Measurements from ENCODE around the gene MCUR1. TPM values are rescaled to one million over a fixed set of nuclear protein-coding genes. Genes with fewer than 3 reads are reported as not detected.
A peak's percentile ranks its signal among the peaks of the same experiment; 100 is the strongest.
"Not testable (repeated sequence)": the region's sequence is repeated elsewhere in the genome, so short reads cannot be mapped to it uniquely, and the experiment has no call there.

Gene MCUR1
- 17.9 and 30.8 TPM in 2 replicates for total RNA-seq (2014; rRNA removed; shearing (Covaris generic); ENCODE audit: low replicate concordance)

GRCh38 chr6:13814176-13814937 is at the start of gene MCUR1:
Gene MCUR1 (minus strand): TSS chr6:13814557. CDS start chr6:13814429, 128 bp downstream.
- Histone ChIP-seq H2AFZ (ENCODE audit: low read length) (peak within 1 kb of the TSS; percentile 88), H3K36me3 (ENCODE audit: insufficient read depth, low read length) (peaks cover 5% of the 10 kb centered on the region; the same call in 1 of the 2 replicates), H4K20me1 (ENCODE audit: insufficient read depth, low read depth, low read length) (no peaks in the 10 kb centered on the region), H3K4me3 (ENCODE audit: low read length) (peak within 1 kb of the TSS; percentile 98), H3K9me2 (replicated peaks; ENCODE audit: insufficient read depth, low read length) (no peaks in the 10 kb centered on the region), H3K9ac (ENCODE audit: low read length) (peak within 1 kb of the TSS; percentile 95), H3K4me1 (ENCODE audit: low read length) (peaks cover 28% of the 10 kb centered on the region), H3K27ac (ENCODE audit: low read length) (peak within 1 kb of the TSS; percentile 80), H3K9me3 (ENCODE audit: low read length) (no peaks in the 10 kb centered on the region), H3K4me2 (ENCODE audit: low read depth, low read length, poor library complexity, severe bottlenecking) (peak within 1 kb of the TSS; percentile 95), H3K27me3 (ENCODE audit: low read length) (0 out of 2 replicates have a peak, but pooled peaks cover 2% of the 10 kb centered on the region), H3K79me2 (ENCODE audit: low read length) (peaks cover 45% of the 10 kb centered on the region)
- DNase-seq: peak; percentile 97

GRCh38 chr6:13863699-13864155 is 49.4 kb upstream of the MCUR1 start:
- Histone ChIP-seq H3K27me3 (ENCODE audit: low read length) (no peaks in the 10 kb centered on the region), H3K9me3 (ENCODE audit: low read length) (no peaks in the 10 kb centered on the region), H3K36me3 (ENCODE audit: insufficient read depth, low read length) (no peaks in the 10 kb centered on the region), H3K27ac (ENCODE audit: low read length) (no peak overlapping the region), H3K4me2 (ENCODE audit: low read depth, low read length, poor library complexity, severe bottlenecking) (no peak overlapping the region), H3K9me2 (replicated peaks; ENCODE audit: insufficient read depth, low read length) (no peaks in the 10 kb centered on the region), H3K4me1 (ENCODE audit: low read length) (no peaks in the 10 kb centered on the region), H3K79me2 (ENCODE audit: low read length) (no peaks in the 10 kb centered on the region), H2AFZ (ENCODE audit: low read length) (no peak overlapping the region), H4K20me1 (ENCODE audit: insufficient read depth, low read depth, low read length) (no peaks in the 10 kb centered on the region), H3K9ac (ENCODE audit: low read length) (no peak overlapping the region), H3K4me3 (ENCODE audit: low read length) (no peak overlapping the region)
- DNase-seq: no peak

- H3K27me3 ChIP-seq (ENCODE audit: low read length); H3K4me2 ChIP-seq (ENCODE audit: low read depth, low read length, poor library complexity, severe bottlenecking); H3K4me3 ChIP-seq (ENCODE audit: low read length); H3K9ac ChIP-seq (ENCODE audit: low read length); H2AFZ ChIP-seq (ENCODE audit: low read length); H3K79me2 ChIP-seq (ENCODE audit: low read length); H3K27ac ChIP-seq (ENCODE audit: low read length); H3K9me3 ChIP-seq (ENCODE audit: low read length); H3K4me1 ChIP-seq (ENCODE audit: low read length); H3K36me3 ChIP-seq (ENCODE audit: insufficient read depth, low read length); H3K9me2 ChIP-seq (replicated peaks; ENCODE audit: insufficient read depth, low read length); DNase-seq; H4K20me1 ChIP-seq (ENCODE audit: insufficient read depth, low read depth, low read length): not testable (repeated sequence)
Observed at GRCh38 chr6:13860556-13861185, 46.3 kb upstream of the MCUR1 start.

- H3K36me3 ChIP-seq (ENCODE audit: insufficient read depth, low read length): no peaks in the 10 kb centered on the region
- no peak overlapping the region for H3K27ac ChIP-seq (ENCODE audit: low read length)
- no peak overlapping the region for H2AFZ ChIP-seq (ENCODE audit: low read length)
- H3K4me3 ChIP-seq (ENCODE audit: low read length): no peak overlapping the region
- H3K79me2 ChIP-seq (ENCODE audit: low read length): no peaks in the 10 kb centered on the region
- no peaks in the 10 kb centered on the region for H3K9me3 ChIP-seq (ENCODE audit: low read length)
- no peaks in the 10 kb centered on the region for H3K27me3 ChIP-seq (ENCODE audit: low read length)
- no peaks in the 10 kb centered on the region for H4K20me1 ChIP-seq (ENCODE audit: insufficient read depth, low read depth, low read length)
- H3K9ac ChIP-seq (ENCODE audit: low read length): no peak overlapping the region
- no peak overlapping the region for H3K4me2 ChIP-seq (ENCODE audit: low read depth, low read length, poor library complexity, severe bottlenecking)
- H3K4me1 ChIP-seq (ENCODE audit: low read length): no peaks in the 10 kb centered on the region
- H3K9me2 ChIP-seq (replicated peaks; ENCODE audit: insufficient read depth, low read length): no peaks in the 10 kb centered on the region
- no peak for DNase-seq
Observed at GRCh38 chr6:13859871-13860555, 45.7 kb upstream of the MCUR1 start.

- no peak for DNase-seq
- no peaks in the 10 kb centered on the region for H3K4me1 ChIP-seq (ENCODE audit: low read length)
- H3K4me3 ChIP-seq (ENCODE audit: low read length): no peak overlapping the region
- H3K79me2 ChIP-seq (ENCODE audit: low read length): no peaks in the 10 kb centered on the region
- H3K4me2 ChIP-seq (ENCODE audit: low read depth, low read length, poor library complexity, severe bottlenecking): no peak overlapping the region
- no peak overlapping the region for H3K27ac ChIP-seq (ENCODE audit: low read length)
- no peaks in the 10 kb centered on the region for H4K20me1 ChIP-seq (ENCODE audit: insufficient read depth, low read depth, low read length)
- H3K36me3 ChIP-seq (ENCODE audit: insufficient read depth, low read length): no peaks in the 10 kb centered on the region
- no peak overlapping the region for H2AFZ ChIP-seq (ENCODE audit: low read length)
- no peak overlapping the region for H3K9ac ChIP-seq (ENCODE audit: low read length)
- no peaks in the 10 kb centered on the region for H3K9me3 ChIP-seq (ENCODE audit: low read length)
- H3K9me2 ChIP-seq (replicated peaks; ENCODE audit: insufficient read depth, low read length): no peaks in the 10 kb centered on the region
- H3K27me3 ChIP-seq (ENCODE audit: low read length): no peaks in the 10 kb centered on the region
Observed at GRCh38 chr6:13854716-13855250, 40.4 kb upstream of the MCUR1 start.

- no peaks in the 10 kb centered on the region for H3K9me3 ChIP-seq (ENCODE audit: low read length)
- no peak overlapping the region for H3K27ac ChIP-seq (ENCODE audit: low read length)
- H2AFZ ChIP-seq (ENCODE audit: low read length): no peak overlapping the region
- no peaks in the 10 kb centered on the region for H3K27me3 ChIP-seq (ENCODE audit: low read length)
- H3K4me3 ChIP-seq (ENCODE audit: low read length): no peak overlapping the region
- H4K20me1 ChIP-seq (ENCODE audit: insufficient read depth, low read depth, low read length): no peaks in the 10 kb centered on the region
- H3K4me2 ChIP-seq (ENCODE audit: low read depth, low read length, poor library complexity, severe bottlenecking): no peak overlapping the region
- H3K9me2 ChIP-seq (replicated peaks; ENCODE audit: insufficient read depth, low read length): no peaks in the 10 kb centered on the region
- no peaks in the 10 kb centered on the region for H3K4me1 ChIP-seq (ENCODE audit: low read length)
- no peaks in the 10 kb centered on the region for H3K36me3 ChIP-seq (ENCODE audit: insufficient read depth, low read length)
- no peak for DNase-seq
- no peaks in the 10 kb centered on the region for H3K79me2 ChIP-seq (ENCODE audit: low read length)
- no peak overlapping the region for H3K9ac ChIP-seq (ENCODE audit: low read length)
Observed at GRCh38 chr6:13853871-13854270, 39.5 kb upstream of the MCUR1 start.

- H3K9ac ChIP-seq (ENCODE audit: low read length): no peak overlapping the region
- DNase-seq: no peak
- no peak overlapping the region for H3K4me2 ChIP-seq (ENCODE audit: low read depth, low read length, poor library complexity, severe bottlenecking)
- H4K20me1 ChIP-seq (ENCODE audit: insufficient read depth, low read depth, low read length): no peaks in the 10 kb centered on the region
- no peaks in the 10 kb centered on the region for H3K27me3 ChIP-seq (ENCODE audit: low read length)
- H3K4me1 ChIP-seq (ENCODE audit: low read length): no peaks in the 10 kb centered on the region
- no peak overlapping the region for H3K27ac ChIP-seq (ENCODE audit: low read length)
- no peaks in the 10 kb centered on the region for H3K9me3 ChIP-seq (ENCODE audit: low read length)
- H3K9me2 ChIP-seq (replicated peaks; ENCODE audit: insufficient read depth, low read length): no peaks in the 10 kb centered on the region
- H3K36me3 ChIP-seq (ENCODE audit: insufficient read depth, low read length): no peaks in the 10 kb centered on the region
- H2AFZ ChIP-seq (ENCODE audit: low read length): no peak overlapping the region
- H3K79me2 ChIP-seq (ENCODE audit: low read length): no peaks in the 10 kb centered on the region
- H3K4me3 ChIP-seq (ENCODE audit: low read length): no peak overlapping the region
Observed at GRCh38 chr6:13851803-13852202, 37.4 kb upstream of the MCUR1 start.

GRCh38 chr6:13851330-13851729 is 37.0 kb upstream of the MCUR1 start:
- Histone ChIP-seq H3K9me2 (replicated peaks; ENCODE audit: insufficient read depth, low read length) (no peaks in the 10 kb centered on the region), H2AFZ (ENCODE audit: low read length) (no peak overlapping the region), H3K9ac (ENCODE audit: low read length) (no peak overlapping the region), H3K27me3 (ENCODE audit: low read length) (no peaks in the 10 kb centered on the region), H3K4me3 (ENCODE audit: low read length) (no peak overlapping the region), H3K9me3 (ENCODE audit: low read length) (no peaks in the 10 kb centered on the region), H3K79me2 (ENCODE audit: low read length) (no peaks in the 10 kb centered on the region), H3K4me1 (ENCODE audit: low read length) (no peaks in the 10 kb centered on the region), H3K4me2 (ENCODE audit: low read depth, low read length, poor library complexity, severe bottlenecking) (no peak overlapping the region), H4K20me1 (ENCODE audit: insufficient read depth, low read depth, low read length) (no peaks in the 10 kb centered on the region), H3K27ac (ENCODE audit: low read length) (no peak overlapping the region), H3K36me3 (ENCODE audit: insufficient read depth, low read length) (no peaks in the 10 kb centered on the region)
- no peak for DNase-seq
